Motor neuron (in vitro differentiated cells): ENCODE data around the gene CARS1. TPM values are rescaled to one million over a fixed set of nuclear protein-coding genes. Genes with fewer than 3 reads are reported as not detected.

Experiments
- ATAC-seq, 8 experiments: fragments of 200-7000 bp; cut with Tn5 transposase; replicated peaks in 6 of 8; 2 replicates each; pipeline ENCODE4 v1.8.0; 2021; ENCODE audit warnings: mild to moderate bottlenecking in 8 of 8, moderate library complexity in 8 of 8
- H3K27ac ChIP-seq, 2 donors: fragments of 250-450 bp; sonication (Bioruptor Pico); 2 replicates each; pipeline ENCODE4 v1.9.0; 2021; ENCODE audit warnings: antibody characterized with exemption in 2 of 2, mild to moderate bottlenecking in 2 of 2, moderate library complexity in 1 of 2
- H3K4me1 ChIP-seq, 2 donors: fragments of 250-450 bp; sonication (Bioruptor Pico); replicated peaks in 1 of 2; 2 replicates each; pipeline ENCODE4 v1.6.1; 2021; ENCODE audit warnings: antibody characterized with exemption in 2 of 2, mild to moderate bottlenecking in 2 of 2, moderate library complexity in 1 of 2
- H3K4me3 ChIP-seq, 5 donors: fragments of 250-450 bp; sonication (Bioruptor Pico); 2 replicates each; pipeline ENCODE4 v1.9.0; 2021; ENCODE audit warnings: antibody characterized with exemption in 5 of 5, mild to moderate bottlenecking in 5 of 5, moderate library complexity in 4 of 5
- WGBS, 10 experiments: fragments of 450-650 bp; shearing (Covaris generic); methylation state at CpG; one replicate each; pipeline ENCODE4 v1.0.0; 2022; 5-methylcytosine and 5-hydroxymethylcytosine counted together
- in situ Hi-C, 9 experiments: fragments of 400-800 bp; cut with MboI; loops; one replicate each; pipeline ENCODE4 v1.15.0; 2021; ENCODE audit warnings: low sequenced_read_pairs in 9 of 9, low pct_unique_long_range_greater_than_20kb in 2 of 9; ENCODE audit not compliant: unreplicated experiment in 9 of 9
- total RNA-seq, 8 experiments: library from RNA; unstranded; fragments of 300-600 nt; gene quantifications; 2 replicates each; pipeline versions ENCODE4 v1.2.3 to v1.2.4, GENCODE V29; 2022

CARS1 gene
- total RNA-seq, 8 experiments from 2014 or later: 37.9 to 119 (median 65.5) TPM

GRCh38 chr11:2976294-2977063, 80.7 kb downstream of the CARS1 start:
- WGBS, 10 experiments: 58 to 100% (median 89%) methylated on average over 1 to 6 of the region's 6 CpGs; no CpG with 5 or more reads in 1 of the 10 experiments
- no peak for ATAC-seq
- in situ Hi-C loops: no loop called here
- Histone ChIP-seq H3K4me1 (no peaks in the 10 kb centered on the region), H3K27ac (no peak overlapping the region), H3K4me3 (no peak overlapping the region)

- in situ Hi-C loops: no loop called here
- Histone ChIP-seq H3K4me1 (no peaks in the 10 kb centered on the region), H3K4me3 (no peak overlapping the region), H3K27ac (no peak overlapping the region)
- peak in 6 of 8 experiments; percentile 27 to 90 (median 70) for ATAC-seq
- 83 to 100% (median 100%) methylated on average over 1 to 3 of the region's 4 CpGs; no CpG with 5 or more reads in 4 of the 10 experiments for WGBS, 10 experiments
Measured at GRCh38 chr11:2975594-2975993, 81.6 kb downstream of the CARS1 start.

GRCh38 chr11:2974272-2974671, 83.0 kb downstream of the CARS1 start:
- H3K4me1 ChIP-seq: no peaks in the 10 kb centered on the region
- in situ Hi-C loops: no loop called here

DNA sequence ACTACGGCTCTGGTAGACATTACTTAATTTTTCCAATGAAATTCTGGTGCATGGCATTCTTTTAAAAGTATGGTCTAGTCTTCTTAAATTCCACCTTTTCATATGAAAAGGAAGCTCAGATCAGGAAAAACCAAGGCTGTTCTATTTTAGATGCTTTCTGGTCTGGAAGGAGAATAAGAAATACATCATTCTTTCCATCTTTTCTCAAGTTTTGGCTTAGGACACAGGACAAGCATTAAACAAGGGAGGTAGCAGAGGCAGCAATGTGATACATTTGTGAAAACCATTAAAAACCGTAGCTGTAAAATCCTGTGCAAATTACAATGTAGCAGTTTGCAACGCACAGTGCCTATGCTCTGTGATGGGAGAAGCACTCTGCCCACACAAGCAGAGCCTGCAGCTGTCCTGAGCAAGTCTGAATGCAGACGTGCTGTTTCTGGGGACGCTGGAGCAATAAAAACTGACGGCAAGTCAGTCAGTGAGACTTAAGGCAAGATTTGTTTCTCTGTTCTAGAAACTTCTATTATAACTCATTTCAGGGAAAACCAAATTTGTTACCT, 88.8 kb downstream of the CARS1 start:
- Histone ChIP-seq H3K4me3 (no peak overlapping the region), H3K27ac (no peak overlapping the region), H3K4me1 (no peaks in the 10 kb centered on the region)
- in situ Hi-C loops: no loop called here
- WGBS, 10 experiments: 28 to 100% (median 77%) methylated on average over 1 to 6 of the region's 6 CpGs; no CpG with 5 or more reads in 1 of the 10 experiments
- no peak for ATAC-seq

More at GRCh38 chr11:2974272-2974671, 83.0 kb downstream of the CARS1 start:
- ATAC-seq: no peak
- WGBS, 10 experiments: 80 to 100% (median 98%) methylated on average over 1 to 3 of the region's 3 CpGs
- Histone ChIP-seq H3K4me3 (no peak overlapping the region), H3K27ac (no peak overlapping the region)

- H3K4me1 ChIP-seq: no peaks in the 10 kb centered on the region
- 93 to 100% (median 100%) methylated on average over 1 to 4 of the region's 4 CpGs; no CpG with 5 or more reads in 5 of the 10 experiments for WGBS, 10 experiments
- no peak overlapping the region for H3K4me3 ChIP-seq
- in situ Hi-C loops: no loop called here
- ATAC-seq: no peak
- no peak overlapping the region for H3K27ac ChIP-seq
Measured at GRCh38 chr11:2964782-2965181, 92.4 kb downstream of the CARS1 start.

DNA sequence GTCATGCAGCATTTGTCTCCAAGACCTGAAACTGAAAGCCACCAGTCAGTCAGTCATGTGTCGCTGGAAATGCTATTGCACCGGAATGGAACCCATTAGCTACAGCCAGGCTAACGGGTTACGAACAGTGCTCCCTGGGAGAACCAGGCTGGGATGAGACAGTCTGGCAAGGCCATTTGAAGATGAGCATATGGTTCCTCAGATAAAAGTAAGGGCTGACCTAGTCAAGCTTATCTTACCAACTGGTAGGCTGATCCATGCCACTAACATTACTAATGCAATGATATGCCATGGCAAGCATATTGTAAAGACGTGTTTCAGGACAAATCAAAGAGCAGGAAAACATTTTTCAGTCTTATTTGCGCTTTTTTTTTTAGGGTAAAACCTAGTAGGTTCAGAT, 93.5 kb downstream of the CARS1 start:
- no peak for ATAC-seq

GRCh38 chr11:2963112-2963754, 94.0 kb downstream of the CARS1 start:
- no peaks in the 10 kb centered on the region for H3K4me1 ChIP-seq
- no peak for ATAC-seq
- in situ Hi-C loops: no loop called here
- H3K4me3 ChIP-seq: no peak overlapping the region
- WGBS, 10 experiments: 78 to 100% (median 95%) methylated on average over 1 to 7 of the region's 7 CpGs; no CpG with 5 or more reads in 3 of the 10 experiments
- H3K27ac ChIP-seq: no peak overlapping the region

More for the DNA sequence above, 93.5 kb downstream of the CARS1 start:
- Histone ChIP-seq H3K27ac (no peak overlapping the region), H3K4me3 (no peak overlapping the region), H3K4me1 (no peaks in the 10 kb centered on the region)
- in situ Hi-C loops: no loop called here
- 61 to 100% (median 98%) methylated on average over 1 to 5 of the region's 6 CpGs; no CpG with 5 or more reads in 2 of the 10 experiments for WGBS, 10 experiments

GRCh38 chr11:2961080-2961479, 96.1 kb downstream of the CARS1 start:
- Histone ChIP-seq H3K27ac (no peak overlapping the region), H3K4me3 (no peak overlapping the region), H3K4me1 (no peaks in the 10 kb centered on the region)
- WGBS, 10 experiments: 59 to 100% (median 88%) methylated on average over 1 to 5 of the region's 5 CpGs; no CpG with 5 or more reads in 1 of the 10 experiments
- no peak for ATAC-seq
- in situ Hi-C loops: no loop called here

- in situ Hi-C loops: no loop called here
- peak in 2 of 8 experiments; percentile 70 to 71 for ATAC-seq
- H3K27ac ChIP-seq: no peak overlapping the region
- H3K4me3 ChIP-seq: no peak overlapping the region
- WGBS, 10 experiments: 80 to 100% (median 90%) methylated on average over 2 to 6 of the region's 7 CpGs; no CpG with 5 or more reads in 2 of the 10 experiments
- no peaks in the 10 kb centered on the region for H3K4me1 ChIP-seq
Measured at GRCh38 chr11:2960139-2960538, 97.1 kb downstream of the CARS1 start.

- WGBS, 10 experiments: 0 to 100% (median 72%) methylated on average over 1 to 3 of the region's 3 CpGs; no CpG with 5 or more reads in 2 of the 10 experiments
- Histone ChIP-seq H3K4me3 (no peak overlapping the region), H3K4me1 (no peaks in the 10 kb centered on the region), H3K27ac (no peak overlapping the region)
- ATAC-seq: no peak
- in situ Hi-C loops: no loop called here
Measured at GRCh38 chr11:2958251-2958650, 99.0 kb downstream of the CARS1 start.

GRCh38 chr11:2955906-2956476, 101.2 kb downstream of the CARS1 start:
- in situ Hi-C loops: no loop called here
- ATAC-seq: peak in 1 of 8 experiments; percentile 70
- Histone ChIP-seq H3K4me1 (no peaks in the 10 kb centered on the region), H3K27ac (no peak overlapping the region), H3K4me3 (no peak overlapping the region)
- 60 to 91% (median 86%) methylated on average over 1 to 5 of the region's 6 CpGs; no CpG with 5 or more reads in 3 of the 10 experiments for WGBS, 10 experiments

GRCh38 chr11:2954263-2954662, 103.0 kb downstream of the CARS1 start:
- in situ Hi-C loops: no loop called here
- no peak for ATAC-seq

GRCh38 chr11:2952290-2952689, 104.9 kb downstream of the CARS1 start:
- peak in 1 of 8 experiments; percentile 21 for ATAC-seq
- 20 to 100% (median 88%) methylated on average over 1 to 6 of the region's 6 CpGs; no CpG with 5 or more reads in 5 of the 10 experiments for WGBS, 10 experiments
- in situ Hi-C loops: no loop called here
- Histone ChIP-seq H3K27ac (no peak overlapping the region), H3K4me3 (no peak overlapping the region), H3K4me1 (no peaks in the 10 kb centered on the region)

More at GRCh38 chr11:2954263-2954662, 103.0 kb downstream of the CARS1 start:
- WGBS, 10 experiments: 63 to 100% (median 99%) methylated on average over 1 to 5 of the region's 6 CpGs; no CpG with 5 or more reads in 4 of the 10 experiments
- H3K4me1 ChIP-seq: no peaks in the 10 kb centered on the region
- no peak overlapping the region for H3K4me3 ChIP-seq
- H3K27ac ChIP-seq: no peak overlapping the region
